NCI-H748 (cell line): ENCODE measurements around the gene CNST.
A peak's percentile ranks its signal among the peaks of the same experiment; 100 is the strongest.
"Not testable (repeated sequence)": the region's sequence is repeated elsewhere in the genome, so short reads cannot be mapped to it uniquely, and the experiment has no call there.

Experiments used
- DNase-seq: peaks from one replicate; lab custom pipeline; 2025; ENCODE audit not compliant: unreplicated experiment; lab: John Stamatoyannopoulos, UW

CNST gene

DNA sequence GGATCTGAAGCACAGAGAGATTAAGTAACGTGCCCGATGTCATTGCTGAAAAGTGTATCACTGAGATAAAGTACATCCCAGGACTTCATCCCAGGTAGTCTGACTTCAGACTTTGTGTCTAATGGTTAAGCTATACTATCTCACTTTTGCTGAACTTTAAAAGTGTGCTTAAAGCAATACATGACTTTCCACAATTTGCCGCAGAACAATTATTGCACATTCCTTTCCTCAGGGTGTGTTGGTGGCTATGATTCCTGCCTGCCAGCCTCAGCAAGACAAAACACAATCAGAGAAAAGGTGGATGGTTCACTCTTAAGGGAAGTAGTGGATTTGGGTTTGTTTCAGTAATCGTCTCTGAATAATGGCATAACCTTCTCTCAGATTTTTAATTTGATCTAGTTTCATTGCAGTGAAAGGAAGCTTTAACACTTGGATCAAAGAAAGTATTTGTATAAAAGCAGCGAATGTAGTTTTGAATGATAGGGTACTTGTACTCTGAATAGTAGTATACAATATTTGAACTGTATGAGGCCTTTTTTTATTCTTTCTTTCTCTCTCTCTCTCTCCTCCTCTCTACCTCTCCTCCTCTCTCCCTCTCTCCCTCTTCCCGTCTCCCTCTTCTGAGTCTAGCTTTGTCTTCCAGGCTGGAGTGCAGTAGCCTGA is 47.0 kb downstream of the CNST start:
- DNase-seq, result no peak

DNA sequence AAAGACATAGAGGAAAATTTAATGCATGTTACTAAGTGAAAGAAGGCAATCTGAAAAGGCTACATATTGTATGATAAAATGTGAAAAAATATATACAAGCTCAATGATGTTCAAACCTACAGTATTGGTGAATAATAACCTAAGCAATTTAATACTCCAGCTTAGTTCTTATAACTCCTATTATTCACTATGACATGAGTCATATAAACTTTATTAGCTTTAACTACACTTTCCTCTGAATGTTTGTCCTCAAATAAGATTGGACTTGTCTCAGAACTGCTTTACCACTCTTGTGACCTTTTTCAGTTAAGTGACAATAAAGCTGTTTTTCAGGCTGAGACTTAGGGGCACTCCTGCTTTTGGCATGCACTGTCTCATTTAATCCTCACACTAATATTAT is 50.9 kb downstream of the CNST start:
- no peak for DNase-seq

DNA sequence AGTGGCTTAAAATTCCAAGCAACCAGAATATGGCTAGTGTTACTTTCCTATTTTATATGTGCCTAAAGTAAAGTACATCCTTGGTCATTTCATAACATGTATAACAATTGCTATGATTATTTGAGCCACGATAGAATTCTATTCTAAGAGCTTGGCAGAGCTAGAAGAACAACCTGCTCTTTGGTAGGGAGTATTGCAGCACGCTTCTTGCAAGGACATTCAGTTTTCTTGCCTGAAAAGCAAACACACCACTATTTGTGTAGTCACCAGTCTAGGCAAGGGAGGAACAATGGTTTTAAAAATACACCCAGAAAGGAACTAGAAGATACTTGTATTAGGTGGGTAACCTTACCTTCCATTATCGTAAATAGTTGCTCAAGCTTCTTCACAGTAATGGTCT is 51.5 kb downstream of the CNST start:
- no peak for DNase-seq

DNA sequence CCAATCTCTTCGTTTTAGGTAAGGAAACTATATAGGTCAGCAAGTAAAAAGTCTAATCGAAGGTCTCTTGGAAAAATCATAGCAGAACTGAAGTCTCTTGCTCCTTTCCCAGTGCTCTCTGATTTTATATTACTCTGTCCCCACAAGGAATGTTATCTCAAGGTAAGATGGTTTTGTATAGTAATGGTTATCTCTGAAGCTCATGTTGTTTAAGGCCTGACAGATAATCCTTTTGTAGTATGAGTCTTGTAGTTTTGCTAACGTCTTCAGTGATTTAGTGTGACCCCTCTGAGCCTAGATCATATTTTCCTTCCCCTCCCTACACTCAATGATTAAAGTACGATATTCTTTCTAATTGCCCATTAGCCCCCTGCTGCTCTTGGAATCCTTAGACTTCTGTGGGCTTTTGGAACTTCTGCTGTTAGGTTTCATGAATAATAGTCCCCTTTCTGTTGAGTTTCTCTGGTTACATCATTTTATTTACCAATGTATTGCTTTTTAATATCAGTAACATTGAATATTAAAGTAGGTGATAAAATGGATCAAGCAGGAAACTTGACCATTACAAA is 52.1 kb downstream of the CNST start:
- DNase-seq, result no peak

DNA sequence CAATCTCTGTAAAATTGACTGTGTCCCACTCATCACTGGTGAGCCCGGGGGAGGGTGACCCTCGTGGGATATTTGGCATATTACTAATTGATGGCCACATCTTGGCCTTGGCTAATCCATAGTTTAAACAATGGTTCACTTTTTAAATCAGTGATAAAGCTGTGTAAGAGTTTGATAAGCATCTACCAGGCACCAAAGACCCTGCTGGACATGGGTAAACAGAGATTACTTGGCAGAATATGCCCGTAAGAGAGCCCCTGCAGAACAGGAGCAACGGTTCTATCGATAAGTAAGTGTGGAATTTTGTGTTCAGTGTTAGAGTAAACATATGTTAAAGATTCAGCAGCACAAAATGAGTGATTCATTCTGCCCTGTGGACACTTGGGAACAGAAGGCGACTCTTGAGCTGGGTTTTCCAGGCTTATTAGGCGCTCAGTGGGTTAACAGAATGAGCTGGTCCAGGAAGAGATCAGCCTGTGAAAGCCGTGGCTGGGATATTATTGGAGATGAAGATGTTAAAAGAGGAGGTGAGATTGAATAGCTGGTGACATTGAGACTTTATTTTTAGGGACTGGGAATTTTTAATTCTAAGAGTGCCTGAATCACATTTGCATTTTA is 55.9 kb downstream of the CNST start:
- no peak for DNase-seq

DNA sequence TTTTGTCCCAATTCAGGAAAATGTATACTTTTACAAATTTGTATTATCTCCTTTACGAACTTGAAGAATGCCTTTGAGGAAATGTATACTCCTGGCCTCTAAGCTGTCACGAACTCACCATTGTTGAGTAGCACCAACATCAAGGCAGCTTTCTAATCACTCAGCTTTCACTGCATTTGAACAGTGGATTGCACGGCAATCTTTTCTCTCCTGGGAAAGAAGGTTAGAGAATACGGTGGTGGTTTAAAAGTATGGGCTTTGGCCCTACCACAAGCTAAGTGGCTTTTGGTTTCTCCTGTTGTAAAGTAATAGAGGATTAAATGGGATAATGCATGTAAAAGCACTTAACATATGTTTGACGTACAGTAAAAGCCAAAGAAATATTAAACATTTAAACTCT is 57.8 kb downstream of the CNST start:
- DNase-seq, result no peak

DNA sequence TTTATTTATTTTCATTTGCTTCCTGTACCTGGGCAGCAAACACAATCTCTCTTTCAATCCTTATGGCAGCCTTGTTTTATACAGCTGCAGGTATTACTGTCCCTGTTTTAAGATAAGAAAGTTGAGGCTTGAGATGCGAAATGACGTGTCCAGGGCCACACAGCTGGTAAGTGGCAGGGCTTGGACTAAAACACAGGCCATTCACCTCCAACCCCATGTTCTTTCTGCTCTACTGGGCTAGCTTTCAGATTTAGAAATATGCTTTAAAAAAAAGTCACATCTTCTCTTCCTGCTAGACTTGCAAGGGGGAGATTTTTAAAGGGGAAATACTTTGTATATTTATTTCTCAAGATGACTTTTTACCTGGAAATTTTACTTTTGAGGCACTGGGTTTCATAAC is 62.8 kb downstream of the CNST start:
- DNase-seq, result no peak

DNA sequence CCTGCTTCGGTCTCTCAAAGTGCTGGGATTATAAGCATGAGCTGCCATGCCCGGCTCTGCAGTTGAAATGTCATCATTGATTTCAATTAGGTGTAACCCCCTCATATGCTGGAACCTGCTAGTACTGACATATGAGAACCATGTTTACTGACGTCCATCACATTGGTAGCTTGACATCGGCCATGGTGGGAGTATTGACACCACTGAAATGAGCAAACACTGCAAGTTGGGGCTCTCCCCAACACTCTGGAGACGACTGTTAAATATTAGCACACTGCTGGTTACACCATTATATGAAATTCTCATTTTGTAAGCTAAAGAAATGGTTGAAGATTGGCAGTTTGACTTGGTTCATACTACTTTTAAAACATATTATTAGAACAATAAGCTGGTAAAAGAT is 63.7 kb downstream of the CNST start:
- DNase-seq, result no peak

DNA sequence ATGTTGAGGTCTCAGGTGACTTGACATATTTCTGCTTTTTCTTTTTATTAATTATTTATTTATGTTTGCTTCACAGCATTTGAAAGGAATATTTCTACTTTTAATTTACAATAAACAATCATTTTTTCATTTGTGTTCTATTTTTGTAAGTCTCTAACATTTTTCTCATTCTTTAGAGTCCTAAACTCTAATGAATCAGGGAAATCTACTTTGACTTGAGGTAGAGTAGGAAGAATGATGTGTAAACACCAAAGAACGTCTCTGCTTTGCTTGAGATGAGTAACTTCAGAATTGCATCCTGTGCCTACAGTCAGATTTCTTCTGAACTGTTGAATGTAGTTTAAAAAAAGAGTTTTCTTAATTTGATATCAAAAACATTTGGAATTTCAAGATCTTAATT is 65.2 kb downstream of the CNST start:
- no peak for DNase-seq

DNA sequence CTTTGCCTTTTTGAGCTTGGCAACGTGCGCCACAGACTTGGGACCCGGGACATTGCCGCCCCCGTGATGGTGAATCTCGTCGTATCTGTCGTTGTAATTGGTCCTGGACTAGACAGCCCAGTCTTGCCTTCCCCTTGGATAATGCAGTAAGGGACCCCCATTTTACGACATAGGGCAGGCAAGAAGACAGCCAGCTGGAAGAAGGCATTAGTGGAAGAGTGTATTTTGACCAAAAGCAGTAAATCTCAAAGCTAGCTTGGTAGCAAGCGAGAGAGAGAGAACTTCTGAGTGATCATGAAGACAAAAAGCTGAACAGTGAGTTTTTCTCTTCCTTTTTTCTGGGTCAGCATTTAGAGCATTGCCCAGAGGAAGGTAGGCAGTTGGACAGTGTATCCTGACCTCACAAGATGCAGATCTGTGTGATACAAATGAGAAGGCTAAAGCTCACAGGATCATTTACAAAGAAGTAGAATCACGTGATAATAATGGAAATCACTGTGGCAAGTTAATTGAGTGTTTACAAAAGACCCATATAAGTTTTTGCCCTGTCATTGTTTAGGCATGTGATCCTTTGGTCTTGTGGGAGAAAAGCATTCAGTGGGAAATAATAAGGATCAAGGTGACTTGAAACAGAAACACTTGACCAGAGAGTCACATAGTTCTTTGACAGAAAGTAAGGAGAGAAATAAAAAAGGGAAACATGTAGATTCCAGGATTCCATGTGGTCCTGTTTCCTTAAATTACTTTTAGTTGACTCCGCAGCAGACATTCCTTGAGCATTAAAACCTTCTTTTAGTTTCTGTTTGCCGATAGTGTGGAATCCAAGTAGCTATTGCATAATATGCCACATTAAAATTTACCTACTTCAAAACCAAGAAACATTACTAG is 66.3 kb downstream of the CNST start:
- no peak for DNase-seq

DNA sequence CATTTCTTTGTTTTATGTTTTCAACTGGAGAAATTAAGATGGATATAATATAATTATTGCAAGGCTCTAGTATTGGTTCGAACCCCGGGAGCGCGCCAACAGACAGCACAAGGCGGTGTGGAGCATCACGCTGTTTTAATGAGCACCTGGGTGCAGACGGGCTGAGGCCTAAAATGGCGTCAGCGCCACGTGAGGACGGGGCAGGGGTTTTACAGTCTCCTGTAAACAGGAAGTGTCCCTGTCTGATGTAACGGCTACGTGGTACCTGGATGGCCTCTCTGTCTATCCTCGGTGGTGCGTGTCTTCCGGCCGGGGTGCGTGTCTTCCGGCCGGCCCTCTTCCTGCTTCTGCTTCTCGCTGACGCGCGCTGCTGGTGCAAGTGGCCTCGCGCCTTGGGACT is 68.4 kb downstream of the CNST start:
- DNase-seq, result not testable (repeated sequence)

DNA sequence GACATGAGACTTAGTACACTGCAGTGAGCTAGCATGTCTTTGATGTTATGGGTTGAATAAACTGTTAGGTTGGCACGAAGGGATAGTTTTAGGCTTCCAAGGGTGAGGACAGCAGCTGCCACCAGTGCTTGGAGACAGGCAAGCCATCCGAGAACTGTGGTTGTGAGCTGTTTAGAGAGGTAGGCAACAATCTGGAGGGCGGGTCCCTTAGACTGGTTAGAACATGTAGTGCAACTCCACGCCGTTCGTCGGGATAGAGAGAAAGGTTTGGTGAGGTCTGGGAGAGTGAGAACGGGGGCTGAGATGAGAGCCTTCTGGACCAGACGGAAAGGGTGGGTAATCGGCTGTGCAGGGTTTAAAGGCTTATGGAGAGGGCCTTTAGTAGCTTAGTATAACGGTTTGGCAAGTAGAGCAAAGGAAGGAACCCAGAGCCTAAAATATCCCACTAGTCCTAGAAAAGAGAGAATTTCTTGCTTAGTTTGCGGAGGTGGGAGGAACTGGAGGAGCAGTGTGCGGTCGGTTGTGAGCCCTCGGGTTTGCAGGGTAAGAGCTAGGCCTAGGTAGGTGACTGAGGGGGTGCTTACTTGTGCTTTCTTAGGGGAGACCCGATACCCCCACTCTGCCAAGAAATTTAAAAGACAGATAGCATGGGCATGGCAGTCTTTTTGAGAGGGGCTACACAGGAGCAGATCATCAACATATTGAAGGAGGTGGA is 72.8 kb downstream of the CNST start:
- DNase-seq, result no peak

DNA sequence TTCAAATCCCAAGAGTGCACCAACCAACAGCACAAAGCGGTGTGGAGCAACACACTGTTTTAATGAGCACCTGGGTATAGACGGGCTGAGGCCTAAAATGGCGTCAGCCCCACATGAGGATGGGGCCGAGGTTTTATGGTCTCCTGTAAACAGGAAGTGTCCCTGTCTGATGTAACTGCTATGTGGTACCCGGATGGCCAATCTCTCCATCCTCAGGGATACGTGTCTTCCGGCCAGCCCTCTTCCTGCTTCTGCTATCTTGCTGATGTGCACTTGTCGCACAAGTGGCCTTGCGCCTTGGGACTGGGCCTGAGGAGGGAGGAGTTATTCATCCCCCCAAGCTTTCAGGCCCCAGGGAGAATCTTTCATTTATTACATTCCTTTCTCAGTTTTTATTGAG is 73.5 kb downstream of the CNST start:
- DNase-seq, result no peak

DNA sequence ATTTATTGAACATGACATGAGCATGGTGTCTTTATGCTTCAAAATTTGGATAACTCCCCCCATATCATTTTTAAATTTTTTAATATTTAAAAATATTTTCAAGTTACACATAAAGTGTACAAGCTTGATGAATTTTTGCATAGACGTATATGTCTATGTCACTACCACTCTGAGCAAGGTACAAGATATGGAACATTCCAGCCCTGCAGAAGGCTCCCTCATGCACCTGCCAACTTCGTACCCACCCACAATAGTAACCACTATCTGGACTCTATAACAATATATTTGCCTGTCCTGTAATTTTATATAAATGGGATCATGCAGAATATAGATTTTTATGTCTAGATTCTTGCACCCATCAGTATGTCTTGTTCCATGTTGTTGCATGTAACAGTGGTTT is 74.5 kb downstream of the CNST start:
- DNase-seq, result no peak

DNA sequence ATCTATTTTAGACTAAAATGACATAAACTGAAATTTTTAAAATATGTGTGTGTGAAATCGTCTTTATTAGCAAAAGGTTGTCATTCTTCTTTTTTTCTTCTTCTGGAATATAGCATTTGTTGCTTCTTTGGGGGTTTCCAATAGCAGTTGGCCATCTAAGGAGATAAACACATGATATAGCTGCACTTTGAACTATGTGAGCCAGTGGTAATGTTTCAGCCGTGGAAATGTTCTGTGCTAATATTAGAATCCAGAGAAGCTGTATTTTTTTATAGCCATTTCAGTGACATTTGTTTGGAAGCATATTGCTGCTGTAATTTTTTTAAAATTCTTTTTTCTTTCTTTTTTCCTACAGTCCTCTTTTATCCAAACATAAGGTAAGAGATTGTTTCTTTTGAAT is 75.1 kb downstream of the CNST start:
- DNase-seq, result no peak

DNA sequence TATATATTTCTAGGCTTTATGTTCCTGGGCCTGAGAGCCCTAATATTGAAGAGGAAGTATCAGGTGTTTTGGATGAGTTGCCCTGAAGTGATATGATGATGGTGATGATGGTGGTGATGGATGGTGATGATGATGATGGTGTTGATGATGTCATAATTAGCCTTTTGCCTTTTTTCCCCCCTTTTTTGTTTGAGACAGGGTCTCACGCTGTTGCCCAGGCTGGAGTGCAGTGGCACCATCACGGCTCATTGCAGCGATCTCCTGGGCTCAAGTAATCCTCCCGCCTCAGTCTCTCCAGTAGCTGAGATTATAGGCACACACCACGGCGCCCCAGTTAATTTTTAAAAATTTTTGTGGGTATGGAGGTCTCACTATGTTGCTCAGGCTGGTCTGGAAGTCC is 76.5 kb downstream of the CNST start:
- no peak for DNase-seq

DNA sequence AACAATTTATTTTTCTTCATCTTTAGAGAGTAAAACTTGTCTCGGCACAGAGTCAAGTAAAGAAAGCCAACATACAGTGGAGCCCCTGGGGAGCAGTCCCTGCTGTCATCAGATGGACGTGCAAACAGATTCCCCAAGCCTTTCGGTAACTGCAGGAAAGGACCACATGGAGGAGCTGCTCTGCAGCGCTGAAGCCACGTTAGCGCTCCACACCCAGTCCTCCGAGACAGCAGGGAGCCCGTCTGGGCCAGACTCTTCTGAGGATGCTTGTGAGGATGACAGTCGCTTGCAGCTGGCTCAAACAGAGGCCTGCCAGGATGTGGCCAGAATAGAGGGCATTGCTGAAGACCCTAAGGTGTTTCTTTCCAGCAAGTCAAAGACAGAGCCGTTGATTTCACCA is 80.9 kb downstream of the CNST start:
- peak; percentile 9 for DNase-seq

DNA sequence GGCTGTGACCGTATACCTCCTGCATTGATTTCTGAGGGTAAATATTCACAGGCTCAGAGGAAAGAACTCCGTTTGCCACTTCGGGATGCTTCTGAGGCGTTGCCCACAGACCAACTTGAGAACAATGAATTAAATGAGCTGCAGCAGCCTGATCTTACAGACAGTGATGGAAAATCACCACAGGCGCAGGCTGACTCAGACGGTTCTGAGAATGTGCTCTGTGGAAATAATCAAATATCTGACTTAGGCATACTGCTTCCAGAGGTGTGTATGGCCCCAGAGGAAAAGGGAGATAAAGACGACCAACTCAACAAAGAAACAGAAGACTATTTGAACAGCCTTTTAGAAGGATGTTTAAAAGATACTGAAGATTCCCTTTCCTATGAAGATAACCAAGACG is 81.3 kb downstream of the CNST start:
- no peak for DNase-seq

DNA sequence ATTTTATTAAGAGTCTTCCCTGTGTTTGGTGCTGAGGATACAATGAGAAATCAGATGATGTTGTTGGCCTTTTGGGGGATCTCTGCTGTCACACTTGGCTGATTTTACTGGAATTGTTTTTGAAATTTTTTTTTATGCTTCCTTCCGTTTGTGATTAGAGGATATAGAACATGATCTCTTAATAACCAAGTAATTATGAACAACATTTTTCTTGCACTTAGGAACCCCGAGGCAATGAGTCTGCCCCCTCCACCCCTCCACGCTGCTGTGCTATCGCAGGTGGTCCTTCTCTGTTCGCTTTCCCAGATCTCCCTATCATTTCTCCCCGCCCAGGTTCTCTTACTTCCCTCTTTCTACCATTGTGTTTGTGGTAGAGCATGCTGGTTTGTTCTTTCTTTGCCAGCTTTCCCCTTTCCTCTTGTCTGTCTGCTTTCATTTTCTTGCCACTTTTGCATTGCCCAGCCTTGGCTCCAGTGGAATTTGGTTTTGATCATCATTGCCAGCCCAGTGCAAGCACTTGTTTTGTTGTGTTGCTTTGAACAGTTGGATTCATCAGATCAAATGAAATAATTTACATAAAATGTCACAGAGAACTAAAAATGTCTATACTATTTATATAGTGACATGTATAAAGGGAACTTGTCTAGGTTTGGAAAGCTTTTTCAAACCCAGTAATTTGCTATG is 84.9 kb downstream of the CNST start:
- DNase-seq, result no peak

DNA sequence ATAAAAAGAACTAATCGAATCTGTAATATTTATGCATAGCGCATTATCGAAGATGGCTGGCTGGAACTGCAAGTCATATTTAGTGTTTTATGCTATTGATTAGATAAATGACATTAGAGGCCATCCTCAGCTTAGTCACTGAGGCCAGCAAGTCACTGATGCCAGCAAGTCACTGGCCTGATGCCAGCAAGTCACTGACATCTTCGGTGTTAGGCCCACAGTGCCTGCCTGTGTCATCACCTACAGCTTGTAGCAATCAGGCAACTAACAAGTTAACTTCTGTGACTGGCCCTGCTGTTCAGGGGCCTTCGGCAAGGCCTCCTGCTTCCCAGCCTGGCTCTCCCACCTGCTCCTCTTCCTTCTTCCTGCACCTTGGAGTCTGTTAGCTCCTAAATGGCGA is 92.3 kb downstream of the CNST start:
- DNase-seq, result no peak
